Stomach (tissue), 4 donors: ENCODE measurements around the gene NPY4R.
"Not testable (repeated sequence)": the region's sequence is repeated elsewhere in the genome, so short reads cannot be mapped to it uniquely, and the experiment has no call there.

Experiments
- EP300 ChIP-seq: sonication (generic); formaldehyde crosslinking; IDR thresholded peaks from one replicate; pipeline ENCODE4 v1.6.1; 2017; ENCODE audit warnings: antibody characterized with exemption
- POLR2A ChIP-seq, 4 donors: fragments of 450-650 bp; IDR thresholded peaks; one replicate each; pipeline ENCODE4 v1.6.1; 2016; ENCODE audit warnings: antibody characterized with exemption in 4 of 4, control low read depth in 2 of 4, mild to moderate bottlenecking in 1 of 4, moderate library complexity in 1 of 4
- TF ChIP-seq, protein P1 (sequence below), 7 experiments: fragments of 450-650 bp in 4 of 7; fragments of 200-600 bp in 3 of 7; sonication (generic) in 3 of 7; IDR thresholded peaks; one replicate each; pipeline ENCODE4 v1.5.1; 2016 to 2019; ENCODE audit warnings: antibody characterized with exemption in 7 of 7, control low read depth in 2 of 7, mild to moderate bottlenecking in 1 of 7

GRCh38 chr10:46497878-46498277, 32.1 kb upstream of the NPY4R start:
- TF ChIP-seq POLR2A (IDR thresholded peaks at IDR 0.05); EP300: not testable (repeated sequence)
- TF ChIP-seq, protein P1, sequence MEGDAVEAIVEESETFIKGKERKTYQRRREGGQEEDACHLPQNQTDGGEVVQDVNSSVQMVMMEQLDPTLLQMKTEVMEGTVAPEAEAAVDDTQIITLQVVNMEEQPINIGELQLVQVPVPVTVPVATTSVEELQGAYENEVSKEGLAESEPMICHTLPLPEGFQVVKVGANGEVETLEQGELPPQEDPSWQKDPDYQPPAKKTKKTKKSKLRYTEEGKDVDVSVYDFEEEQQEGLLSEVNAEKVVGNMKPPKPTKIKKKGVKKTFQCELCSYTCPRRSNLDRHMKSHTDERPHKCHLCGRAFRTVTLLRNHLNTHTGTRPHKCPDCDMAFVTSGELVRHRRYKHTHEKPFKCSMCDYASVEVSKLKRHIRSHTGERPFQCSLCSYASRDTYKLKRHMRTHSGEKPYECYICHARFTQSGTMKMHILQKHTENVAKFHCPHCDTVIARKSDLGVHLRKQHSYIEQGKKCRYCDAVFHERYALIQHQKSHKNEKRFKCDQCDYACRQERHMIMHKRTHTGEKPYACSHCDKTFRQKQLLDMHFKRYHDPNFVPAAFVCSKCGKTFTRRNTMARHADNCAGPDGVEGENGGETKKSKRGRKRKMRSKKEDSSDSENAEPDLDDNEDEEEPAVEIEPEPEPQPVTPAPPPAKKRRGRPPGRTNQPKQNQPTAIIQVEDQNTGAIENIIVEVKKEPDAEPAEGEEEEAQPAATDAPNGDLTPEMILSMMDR (IDR thresholded peaks at IDR 0.05) = not testable (repeated sequence)
